Measurements from ENCODE around the gene EBI3.
"Not testable (repeated sequence)": the region's sequence is repeated elsewhere in the genome, so short reads cannot be mapped to it uniquely, and the experiment has no call there.

The EBI3 gene

DNA sequence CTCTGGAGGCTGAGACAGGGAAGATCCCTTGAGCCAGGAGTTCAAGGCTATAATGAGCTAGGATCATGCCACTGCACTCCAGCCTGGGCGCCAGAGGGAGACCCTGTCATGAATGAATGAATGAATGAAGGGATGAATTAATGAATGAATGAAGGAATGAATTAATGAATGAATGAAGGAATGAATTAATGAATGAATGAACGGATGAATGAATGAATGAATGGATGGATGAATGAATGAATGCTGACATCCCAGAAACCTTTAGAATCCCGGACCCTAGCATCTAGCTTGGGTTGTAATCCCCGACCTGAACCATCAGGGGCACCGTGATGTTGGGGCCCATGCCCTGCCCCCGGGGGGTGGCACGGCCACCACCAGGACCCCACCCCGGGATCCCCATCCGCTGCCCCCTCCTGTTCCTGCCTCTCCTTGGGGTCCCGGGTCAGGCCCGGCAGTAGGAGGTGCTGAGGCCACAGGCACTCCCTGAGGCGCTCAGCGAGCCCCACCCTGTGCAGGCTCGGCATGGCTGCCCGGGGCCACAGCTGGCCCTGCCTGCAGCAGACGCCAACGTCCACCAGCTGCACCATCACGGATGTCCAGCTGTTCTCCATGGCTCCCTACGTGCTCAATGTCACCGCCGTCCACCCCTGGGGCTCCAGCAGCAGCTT is 3.4 kb downstream of the EBI3 start:
- in situ Hi-C loops (cut with MboI; ENCODE audit: low sequenced_read_pairs): no loop called here

- in situ Hi-C loops (cut with MboI; ENCODE audit: low sequenced_read_pairs): no loop called here
Observed at GRCh38 chr19:4233282-4233853, 4.0 kb downstream of the EBI3 start.

GRCh38 chr19:4234142-4234861 is 5.0 kb downstream of the EBI3 start:
- in situ Hi-C loops (cut with MboI; ENCODE audit: low sequenced_read_pairs): no loop called here

GRCh38 chr19:4234862-4235201 is 5.5 kb downstream of the EBI3 start:
- in situ Hi-C loops (cut with MboI; ENCODE audit: low sequenced_read_pairs): no loop called here

GRCh38 chr19:4237510-4237909 is 8.2 kb downstream of the EBI3 start:
- in situ Hi-C loops (cut with MboI; ENCODE audit: low sequenced_read_pairs): not testable (repeated sequence)

DNA sequence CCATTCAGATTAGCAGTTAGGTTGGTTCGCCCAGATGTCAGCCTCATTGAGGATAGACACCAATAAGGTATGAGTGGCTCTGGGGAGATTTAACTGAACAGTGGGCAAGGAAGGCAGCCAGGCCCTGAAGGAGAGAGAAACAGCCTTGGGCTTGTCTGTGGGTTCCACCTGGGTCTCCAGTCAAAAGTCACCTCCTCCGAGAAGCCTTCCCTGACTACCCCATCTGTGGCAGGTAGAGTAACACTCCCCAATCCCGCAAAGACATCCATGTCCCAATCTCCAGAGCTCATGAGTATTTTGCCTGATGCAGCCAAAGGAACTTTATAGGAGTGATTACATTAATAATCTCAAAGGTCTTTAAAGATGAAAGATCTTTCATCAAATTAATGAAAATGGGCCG is 9.5 kb downstream of the EBI3 start:
- in situ Hi-C loops (cut with MboI; ENCODE audit: low sequenced_read_pairs): no loop called here

DNA sequence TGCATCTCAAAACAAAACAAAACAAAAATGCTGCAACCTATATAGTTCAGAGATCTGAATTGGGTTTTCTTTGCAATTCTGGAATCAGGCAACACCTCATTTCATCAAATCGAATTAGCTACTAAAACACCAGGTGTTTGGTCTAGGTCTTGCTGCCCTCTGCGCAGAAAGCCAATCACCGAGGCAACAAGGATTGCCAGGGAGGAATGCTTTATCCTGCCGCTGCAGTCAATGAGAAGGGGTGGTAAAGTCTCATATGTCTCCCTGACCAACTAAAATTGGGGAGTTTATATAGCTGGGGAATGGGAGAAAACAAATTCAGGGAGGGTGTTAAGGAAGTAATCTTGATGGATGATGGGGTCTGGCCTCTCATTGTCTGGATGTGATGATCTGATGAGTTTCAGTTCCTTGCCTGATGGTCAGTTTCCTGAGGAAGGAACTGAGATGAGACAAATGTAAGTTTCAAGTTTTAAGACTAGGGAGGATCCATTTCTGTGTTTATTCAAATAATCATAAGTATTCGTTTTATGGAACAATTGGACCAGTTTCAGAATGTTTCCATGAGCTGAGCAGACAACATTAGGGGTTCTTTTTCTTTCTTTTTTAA is 12.6 kb downstream of the EBI3 start:
- in situ Hi-C loops (cut with MboI; ENCODE audit: low sequenced_read_pairs): no loop called here

DNA sequence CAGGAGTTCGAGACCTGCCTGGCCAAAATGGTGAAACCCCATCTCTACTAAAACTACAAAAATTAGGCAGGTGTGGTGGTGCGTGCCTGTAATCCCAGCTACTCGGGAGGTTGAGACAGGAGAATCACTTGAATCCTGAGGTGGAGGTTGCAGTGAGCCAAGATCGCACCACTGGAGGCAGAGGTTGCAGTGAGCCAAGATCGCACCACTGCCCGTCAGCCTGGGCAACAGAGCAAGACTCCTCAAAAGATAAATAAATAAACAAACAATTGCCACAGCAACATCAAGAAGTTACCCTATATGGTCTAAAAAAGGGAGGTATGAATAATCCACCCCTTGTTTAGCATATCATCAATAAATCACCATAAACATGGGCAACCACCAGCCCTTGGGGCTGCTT is 16.6 kb downstream of the EBI3 start:
- in situ Hi-C loops (cut with MboI; ENCODE audit: low sequenced_read_pairs): not testable (repeated sequence)

- in situ Hi-C loops (cut with MboI; ENCODE audit: low sequenced_read_pairs): no loop called here
Observed at GRCh38 chr19:4246767-4247593, 17.7 kb downstream of the EBI3 start, which contains the start of gene YJU2. Gene YJU2, plus strand, starts transcription at chr19:4247080. Its CDS starts 67 bp downstream, at chr19:4247147.

DNA sequence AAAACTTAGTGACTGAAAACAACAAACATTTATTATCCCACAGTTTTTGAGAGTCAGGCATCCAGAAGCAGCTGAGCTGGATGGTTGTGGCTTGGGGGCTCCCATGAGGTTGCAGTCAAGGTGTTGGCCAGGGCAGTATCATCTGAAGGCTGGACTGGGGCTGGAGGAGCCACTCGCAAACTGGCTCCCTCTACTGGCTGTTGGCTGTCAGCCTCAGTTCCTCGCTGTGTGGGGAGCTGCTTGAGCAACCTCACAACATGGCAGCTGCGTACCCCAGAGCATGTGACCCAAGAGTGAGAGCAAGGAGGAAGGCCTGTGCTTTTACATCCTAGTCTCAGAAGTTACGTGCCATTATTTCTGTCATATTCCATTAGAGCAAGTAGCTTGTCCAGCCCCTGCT is 27.2 kb downstream of the EBI3 start:
- in situ Hi-C loops (cut with MboI; ENCODE audit: low sequenced_read_pairs): no loop called here

DNA sequence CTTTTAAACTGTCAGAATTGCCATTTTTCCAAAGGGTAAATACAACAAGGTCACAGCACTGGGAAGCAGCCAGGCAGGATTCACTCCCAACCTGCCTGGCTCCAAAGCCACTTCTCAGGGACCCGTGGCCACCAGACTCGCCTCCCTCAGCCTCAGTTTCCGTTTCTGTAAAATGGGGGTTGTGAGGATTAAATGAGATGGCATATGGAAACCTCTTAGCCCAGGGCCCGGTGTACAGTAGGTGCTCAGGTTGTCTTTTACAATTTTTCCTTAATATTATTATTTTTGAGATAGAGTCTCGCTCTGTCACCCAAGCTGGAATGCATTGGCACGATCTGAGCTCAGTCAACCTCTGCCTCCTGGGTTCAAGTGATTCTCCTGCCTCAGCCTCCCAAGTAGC is 27.7 kb downstream of the EBI3 start:
- in situ Hi-C loops (cut with MboI; ENCODE audit: low sequenced_read_pairs): no loop called here

GRCh38 chr19:4258181-4258580 is 28.9 kb downstream of the EBI3 start:
- in situ Hi-C loops (cut with MboI; ENCODE audit: low sequenced_read_pairs): no loop called here

DNA sequence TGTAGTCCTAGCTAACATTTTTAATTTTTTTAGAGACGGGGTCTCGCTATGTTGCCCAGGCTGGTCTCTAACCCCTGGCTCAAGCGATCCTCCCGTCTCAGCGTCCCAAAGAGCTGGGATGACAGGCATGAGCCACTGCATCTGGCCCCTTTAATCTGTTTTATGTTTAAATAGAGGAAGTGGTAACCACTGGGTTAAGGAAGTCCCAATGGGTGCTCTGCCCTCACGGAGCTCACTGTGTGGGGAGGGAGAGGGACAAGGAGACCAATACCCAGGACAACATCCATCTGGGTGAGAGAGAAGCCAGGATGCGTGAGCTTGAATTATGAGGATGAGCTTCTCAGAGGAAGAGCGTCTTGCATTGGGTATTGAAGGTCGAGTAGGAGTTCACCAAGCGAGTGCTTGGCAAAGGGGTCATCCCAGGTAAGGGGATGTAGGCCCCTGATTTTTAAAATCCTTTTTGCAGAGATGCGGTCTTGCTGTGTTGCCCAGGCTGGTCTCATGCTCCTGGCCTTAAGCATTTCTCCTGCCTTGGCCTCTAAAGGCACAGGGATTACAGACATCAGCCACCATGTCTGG is 31.4 kb downstream of the EBI3 start:
- in situ Hi-C loops (cut with MboI; ENCODE audit: low sequenced_read_pairs): no loop called here

DNA sequence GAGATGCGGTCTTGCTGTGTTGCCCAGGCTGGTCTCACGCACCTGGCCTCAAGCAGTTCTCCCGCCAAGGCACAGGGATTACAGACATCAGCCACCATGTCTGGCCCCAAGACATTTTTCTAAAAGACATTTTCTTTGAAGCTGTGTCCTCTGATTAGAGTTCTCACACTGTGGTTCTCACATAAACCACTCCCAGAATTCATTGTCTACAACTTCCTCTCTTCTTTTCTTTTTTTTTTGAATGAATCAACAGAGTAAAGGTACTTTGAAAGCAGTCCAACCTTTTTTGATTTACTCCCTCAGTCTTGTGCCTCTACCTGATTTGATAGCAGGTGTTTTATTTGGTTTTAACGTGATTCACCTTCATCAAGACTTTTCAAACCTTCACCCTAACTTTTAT is 35.5 kb downstream of the EBI3 start:
- in situ Hi-C loops (cut with MboI; ENCODE audit: low sequenced_read_pairs): no loop called here

- in situ Hi-C loops (cut with MboI; ENCODE audit: low sequenced_read_pairs): no loop called here
Observed at GRCh38 chr19:4266253-4267000, 37.1 kb downstream of the EBI3 start.

DNA sequence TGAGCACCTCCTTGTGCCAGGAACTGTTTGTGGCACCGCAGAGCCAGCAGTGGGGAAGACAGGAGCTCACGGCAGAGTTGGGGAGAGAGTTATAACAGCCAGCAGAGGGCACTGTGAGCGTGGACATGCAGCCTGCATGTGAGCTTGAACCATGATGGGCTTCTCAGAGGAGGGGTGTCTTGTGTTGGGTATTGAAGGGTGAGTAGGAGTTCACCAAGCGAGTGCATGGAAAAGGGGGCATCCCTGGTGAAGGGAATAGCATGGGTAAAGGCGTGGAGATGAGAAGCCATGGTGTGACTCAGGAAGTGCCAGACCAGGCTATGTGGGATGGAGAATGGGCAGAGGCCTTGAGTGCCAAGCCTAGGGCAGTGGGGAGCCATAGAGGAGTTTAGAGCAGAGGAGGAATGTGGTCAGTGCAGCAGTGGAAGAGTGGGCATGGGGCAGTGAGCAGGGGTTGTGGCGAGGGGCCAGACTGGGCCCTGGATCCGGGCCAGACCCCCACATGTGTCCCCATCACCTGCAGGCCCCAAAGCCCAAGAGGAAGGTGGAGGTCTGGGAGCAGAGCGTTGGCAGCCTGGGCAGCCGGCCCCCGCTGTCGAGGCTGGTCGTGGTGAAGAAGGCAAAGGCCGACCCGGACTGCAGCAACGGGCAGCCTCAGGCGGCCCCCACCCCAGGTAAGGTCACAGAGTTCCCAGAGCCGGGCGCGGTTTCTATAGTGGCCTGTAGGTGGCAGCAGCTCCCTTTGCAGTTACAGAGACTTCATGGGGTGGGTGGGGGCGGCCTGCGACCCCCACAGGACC is 38.0 kb downstream of the EBI3 start:
- in situ Hi-C loops (cut with MboI; ENCODE audit: low sequenced_read_pairs): no loop called here

DNA sequence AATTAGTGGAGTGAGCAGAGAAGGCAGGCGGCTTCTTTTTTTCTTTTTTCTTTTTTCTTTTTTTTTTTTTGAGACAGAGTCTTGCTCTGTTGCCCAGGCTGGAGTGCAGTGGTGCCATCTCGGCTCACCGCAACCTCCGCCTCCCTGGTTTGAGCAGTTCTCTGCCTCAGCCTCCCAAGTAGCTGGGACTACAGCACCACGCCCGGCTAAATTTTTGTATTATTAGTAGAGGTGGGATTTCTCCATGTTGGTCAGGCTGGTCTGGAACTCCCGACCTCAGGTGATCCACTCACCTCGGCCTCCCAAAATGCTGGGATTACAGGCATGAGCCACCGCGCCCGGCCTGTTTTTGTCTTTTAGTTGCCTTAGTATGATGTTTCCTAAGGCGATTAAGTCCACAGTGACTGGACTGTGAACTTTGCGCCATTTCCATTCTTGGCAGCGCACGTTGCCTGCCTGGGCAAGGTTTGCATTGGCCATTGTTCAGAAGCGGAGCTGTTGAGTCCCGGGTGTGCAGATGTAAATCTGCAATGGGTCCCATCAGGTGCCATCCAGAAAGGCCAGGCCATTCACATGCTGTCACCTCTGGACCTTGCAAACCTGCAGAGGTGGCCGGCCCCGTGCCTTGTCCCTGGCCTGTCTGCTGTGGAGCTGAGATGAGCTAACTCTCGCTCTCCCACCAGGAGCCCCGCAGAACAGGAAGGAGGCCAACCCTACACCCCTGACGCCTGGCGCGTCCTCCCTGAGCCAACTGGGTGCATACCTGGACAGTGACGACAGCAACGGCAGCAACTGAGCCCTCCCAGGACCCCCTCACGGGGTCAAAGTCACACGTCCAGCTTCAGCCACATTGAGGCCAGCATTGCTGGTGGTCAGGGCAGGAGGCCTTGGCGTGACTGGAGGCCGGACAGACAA is 38.8 kb downstream of the EBI3 start:
- in situ Hi-C loops (cut with MboI; ENCODE audit: low sequenced_read_pairs): no loop called here

DNA sequence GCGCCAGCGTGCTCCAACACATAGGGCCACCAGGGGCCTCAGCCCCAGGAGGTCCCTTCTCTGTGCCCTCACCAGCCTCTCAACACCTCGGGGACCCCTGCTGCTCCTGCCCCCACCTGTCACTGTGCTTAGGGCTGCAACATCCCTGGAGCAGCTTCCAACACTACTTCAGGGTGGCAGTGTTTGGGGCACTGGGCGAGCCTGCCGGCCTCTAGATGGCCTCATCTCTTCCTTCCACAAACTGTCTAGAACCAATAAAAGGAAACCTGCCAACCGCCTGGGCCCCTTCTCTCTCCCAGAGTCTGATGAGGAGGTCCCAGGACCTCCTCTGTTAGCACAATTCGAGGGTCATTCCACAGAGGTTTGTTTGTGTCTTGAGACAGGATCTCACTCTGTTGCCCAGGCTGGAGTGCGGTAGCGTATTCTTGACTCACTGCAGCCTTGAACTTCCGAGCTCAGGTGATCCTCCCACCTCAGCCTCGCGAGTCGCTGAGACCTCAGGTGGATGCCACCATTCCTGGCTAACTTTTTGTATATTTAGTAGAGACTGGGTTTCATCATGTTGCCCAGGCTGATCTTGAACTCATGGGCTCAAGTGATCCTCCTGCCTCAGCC is 39.6 kb downstream of the EBI3 start:
- in situ Hi-C loops (cut with MboI; ENCODE audit: low sequenced_read_pairs): no loop called here

Measured in HL-60/S4 treated with phorbol 12-myristate 13-acetate at 8.2 ng/mL for 4 days and 3 days (cell line).